ENCODE measurements around the gene CFAP299.

Gene CFAP299

DNA sequence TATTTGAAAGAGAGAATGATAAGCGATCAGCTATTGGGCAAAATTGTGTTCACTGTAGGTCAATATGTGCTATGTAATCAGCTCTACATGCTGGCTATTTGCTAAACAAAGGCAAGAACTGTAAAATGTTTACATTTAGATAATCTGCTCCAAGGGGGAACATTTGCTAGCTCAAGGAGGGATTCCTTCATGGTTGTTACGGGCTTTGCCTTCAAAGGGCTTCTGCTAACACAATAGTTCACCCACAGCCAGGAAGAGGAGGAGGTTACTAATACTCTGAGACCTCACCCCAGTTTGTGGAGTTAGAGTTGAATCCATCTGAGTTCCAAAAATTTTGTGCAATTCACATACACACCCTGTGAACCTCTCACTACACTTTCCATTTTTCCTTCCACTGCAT is 587.4 kb downstream of the CFAP299 start:
- DNase-seq (ENCODE audit: low read depth in 2 of 2): no peak

DNA sequence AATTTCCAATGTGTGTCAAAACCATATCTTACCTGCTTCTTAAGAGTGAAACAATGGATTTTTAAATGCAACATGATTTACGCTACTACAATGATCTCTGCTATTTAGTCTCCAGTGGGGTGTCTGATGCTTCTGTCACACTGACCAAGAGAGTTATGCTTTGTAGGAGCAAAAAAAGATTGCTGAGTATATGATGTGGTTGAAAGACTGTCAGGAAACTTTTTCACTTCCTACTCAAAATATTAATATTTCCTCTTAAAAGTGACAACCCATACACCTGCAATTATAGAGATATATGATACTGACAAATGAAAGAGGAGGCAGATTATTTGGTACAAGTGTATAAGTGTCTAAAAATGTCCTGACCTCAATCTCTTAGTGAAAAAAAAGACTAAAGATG is 589.8 kb downstream of the CFAP299 start:
- no peak for DNase-seq (ENCODE audit: low read depth in 2 of 2)

DNA sequence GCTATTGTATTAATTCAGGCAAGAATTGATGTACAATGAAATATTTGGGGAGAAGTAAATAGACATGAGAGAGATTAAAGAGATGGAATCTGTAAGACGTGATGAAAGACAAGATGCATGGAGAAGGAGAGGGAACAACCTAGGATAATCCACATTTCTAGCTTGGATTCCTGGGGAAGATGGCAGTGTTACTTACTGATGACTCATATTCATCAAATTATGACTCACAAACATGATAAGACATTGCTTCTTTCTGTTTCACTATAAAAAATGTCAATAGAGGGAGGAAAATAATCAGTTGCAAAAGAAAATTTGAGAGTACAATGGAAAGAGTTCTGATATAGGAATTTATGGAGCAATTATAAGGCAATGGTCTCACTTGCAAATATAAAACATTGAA is 590.9 kb downstream of the CFAP299 start:
- no peak for DNase-seq (ENCODE audit: low read depth in 2 of 2)

DNA sequence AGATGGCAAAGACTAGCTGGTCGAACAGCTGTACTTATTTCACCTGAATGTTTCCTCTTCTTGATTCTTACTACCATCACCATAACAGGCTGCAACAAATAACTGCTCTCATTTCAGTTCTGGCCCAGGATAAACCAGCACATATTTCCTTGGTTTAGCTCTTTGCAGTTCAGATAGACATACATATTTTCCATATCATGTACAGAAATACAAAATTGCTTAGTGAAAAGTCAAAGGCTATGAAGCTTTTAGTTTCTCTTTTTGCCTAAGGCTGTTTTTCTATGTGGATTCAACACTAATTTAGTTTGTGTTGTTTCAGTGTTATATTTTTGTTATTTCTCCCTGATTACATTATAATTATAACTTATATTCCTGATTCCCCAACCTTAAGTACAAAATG is 591.4 kb downstream of the CFAP299 start:
- DNase-seq (ENCODE audit: low read depth in 2 of 2): no peak

DNA sequence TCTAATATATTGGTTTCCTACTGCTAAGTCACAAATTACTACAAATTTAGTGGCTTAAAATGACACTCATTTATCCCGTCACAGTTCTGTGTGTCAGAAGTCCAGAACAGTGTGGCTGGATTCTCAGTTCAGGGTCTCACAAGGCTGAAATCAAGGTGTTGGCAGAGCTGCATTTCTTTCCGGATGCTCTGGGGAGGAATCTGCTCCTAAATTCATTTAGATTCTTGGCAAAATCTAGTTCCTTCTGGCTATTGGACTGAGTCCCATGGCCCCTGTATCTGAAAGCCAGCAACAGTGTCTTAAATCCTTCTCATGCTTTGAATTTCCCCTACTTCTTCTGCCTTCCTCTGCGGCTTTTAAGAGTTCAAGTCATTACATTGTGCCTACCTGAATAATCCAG is 591.9 kb downstream of the CFAP299 start:
- DNase-seq (ENCODE audit: low read depth in 2 of 2): no peak

DNA sequence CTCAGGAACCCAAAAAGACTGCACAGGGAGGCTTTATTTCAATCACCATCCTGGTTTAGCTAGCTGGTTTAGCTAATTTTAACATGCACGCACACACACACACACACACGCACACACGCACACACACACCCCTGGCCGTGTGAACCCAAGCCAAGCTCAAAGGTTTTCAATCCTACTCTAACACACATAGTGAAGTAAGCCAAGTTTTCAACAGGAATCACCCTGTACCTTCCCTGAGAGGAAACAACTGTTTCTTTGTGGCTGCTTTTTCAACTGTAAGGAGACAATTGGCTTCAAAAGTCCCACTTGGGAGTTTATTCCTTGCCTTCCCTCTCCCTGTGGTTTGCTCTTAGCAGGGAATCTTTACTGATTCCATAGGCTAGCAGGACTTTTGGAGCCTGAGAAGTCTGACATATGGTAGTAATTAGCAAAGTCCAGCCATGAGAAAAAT is 596.1 kb downstream of the CFAP299 start:
- DNase-seq (ENCODE audit: low read depth in 2 of 2): no peak

DNA sequence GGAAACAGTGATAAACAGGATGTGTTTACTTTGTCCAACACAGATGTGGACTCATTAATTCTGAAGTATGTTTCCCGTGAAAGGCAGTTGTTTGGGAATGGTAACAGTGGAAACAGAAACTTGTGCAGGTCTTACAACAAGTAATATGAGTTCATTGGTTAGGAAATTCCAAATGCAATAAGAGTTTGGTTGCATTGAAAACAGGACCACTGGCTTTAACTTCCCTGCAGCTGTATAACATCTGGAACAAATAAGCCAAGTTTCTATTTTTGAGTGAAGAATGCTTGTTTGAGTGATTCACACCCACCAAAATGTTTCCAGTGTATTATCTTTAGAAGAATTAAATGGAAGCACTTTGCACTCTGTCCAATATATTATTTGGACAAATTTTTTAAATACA is 612.6 kb downstream of the CFAP299 start:
- no peak for DNase-seq (ENCODE audit: low read depth in 2 of 2)

DNA sequence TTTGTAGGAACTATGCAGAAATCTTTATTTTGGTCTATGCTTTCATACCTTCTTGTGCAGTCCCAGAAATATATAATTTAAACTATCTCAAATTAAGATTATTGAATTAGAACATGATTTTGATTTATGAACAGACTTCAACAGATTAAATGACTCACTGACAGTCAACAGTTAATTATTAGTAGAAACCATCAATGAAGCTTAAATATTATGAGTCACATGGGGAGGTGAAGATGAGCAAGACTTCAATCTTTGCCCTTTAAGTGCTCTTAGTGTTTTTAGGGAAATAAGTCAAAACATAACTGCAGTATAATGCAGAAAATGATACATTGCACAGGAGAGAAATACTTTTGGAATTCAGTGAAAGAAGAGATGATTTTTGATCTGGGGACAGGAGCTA is 613.5 kb downstream of the CFAP299 start:
- DNase-seq (ENCODE audit: low read depth in 2 of 2): no peak

DNA sequence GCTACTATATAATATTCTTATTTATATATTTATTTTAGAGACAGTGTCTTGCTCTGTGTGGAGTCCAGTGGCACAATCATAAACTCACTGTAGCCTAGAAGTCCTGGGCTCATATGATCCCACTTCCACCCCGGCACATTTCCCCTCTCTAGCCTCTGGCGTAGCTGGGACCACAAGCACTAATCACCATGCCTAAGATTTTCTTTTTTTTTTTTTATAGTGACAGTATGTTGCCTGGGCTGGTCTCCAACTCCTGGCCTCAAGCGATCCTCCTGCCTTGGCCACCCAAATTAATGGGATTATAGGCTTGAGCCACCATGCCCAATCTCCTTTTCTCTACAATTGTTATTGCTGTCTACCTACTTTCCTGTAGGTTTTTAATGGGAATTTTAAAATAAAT is 620.9 kb downstream of the CFAP299 start:
- DNase-seq (ENCODE audit: low read depth in 2 of 2): no peak

DNA sequence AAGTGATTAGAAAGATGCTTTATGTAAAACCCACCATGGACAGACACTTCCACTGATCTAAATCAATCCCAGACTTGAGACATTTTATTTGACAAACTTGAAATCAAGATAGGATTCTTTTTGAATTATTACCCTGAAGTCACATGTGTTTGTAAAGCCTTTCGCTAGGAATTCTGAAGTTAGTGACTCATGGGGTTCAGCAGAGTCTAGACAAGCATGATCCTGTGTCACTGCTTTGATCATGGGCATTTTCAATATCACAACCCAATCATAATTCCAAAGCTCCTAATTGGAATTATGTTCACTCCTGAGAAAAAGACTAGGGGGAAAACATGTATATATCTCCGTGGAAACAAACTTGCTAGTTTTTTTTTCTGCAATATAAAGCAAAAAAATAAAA is 627.5 kb downstream of the CFAP299 start:
- no peak for DNase-seq (ENCODE audit: low read depth in 2 of 2)

DNA sequence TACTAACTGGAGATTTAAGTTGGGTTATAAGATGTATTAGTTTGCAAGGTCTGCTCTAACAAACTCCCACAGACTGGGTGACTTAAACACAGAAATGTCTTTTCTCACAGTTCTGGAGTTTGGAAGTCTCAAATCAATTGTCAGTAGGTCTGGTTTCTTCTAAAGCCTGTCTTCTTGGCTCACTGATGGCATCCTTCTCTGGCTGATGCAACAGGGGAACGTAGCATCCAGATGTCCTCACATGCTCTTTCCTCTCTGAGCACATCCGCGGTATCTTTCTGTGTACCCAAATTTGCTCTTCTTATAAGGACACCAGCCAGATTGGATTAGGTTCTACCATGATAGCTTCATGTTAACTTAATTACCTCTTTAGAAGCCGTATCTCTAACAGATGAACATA is 631.8 kb downstream of the CFAP299 start:
- DNase-seq (ENCODE audit: low read depth in 2 of 2): no peak

DNA sequence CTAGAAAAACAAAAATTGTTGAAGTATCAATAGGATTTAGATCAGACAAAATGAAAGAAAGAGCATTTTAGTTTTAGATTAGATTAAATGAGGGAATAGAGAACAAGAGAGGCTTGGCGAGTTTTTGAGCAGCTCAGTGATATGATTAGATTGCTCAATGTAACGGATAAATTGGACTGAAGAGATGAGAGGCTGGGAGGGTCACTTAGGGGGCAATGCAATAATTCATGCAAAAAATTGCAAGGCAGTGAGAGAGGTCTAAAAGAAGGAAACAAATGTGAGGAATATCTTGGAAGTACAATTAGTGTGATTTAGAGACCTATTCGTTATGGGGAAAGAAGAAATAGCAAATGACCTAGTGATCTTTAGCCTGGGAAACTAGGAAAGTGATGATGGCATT is 644.7 kb downstream of the CFAP299 start:
- no peak for DNase-seq (ENCODE audit: low read depth in 2 of 2)

DNA sequence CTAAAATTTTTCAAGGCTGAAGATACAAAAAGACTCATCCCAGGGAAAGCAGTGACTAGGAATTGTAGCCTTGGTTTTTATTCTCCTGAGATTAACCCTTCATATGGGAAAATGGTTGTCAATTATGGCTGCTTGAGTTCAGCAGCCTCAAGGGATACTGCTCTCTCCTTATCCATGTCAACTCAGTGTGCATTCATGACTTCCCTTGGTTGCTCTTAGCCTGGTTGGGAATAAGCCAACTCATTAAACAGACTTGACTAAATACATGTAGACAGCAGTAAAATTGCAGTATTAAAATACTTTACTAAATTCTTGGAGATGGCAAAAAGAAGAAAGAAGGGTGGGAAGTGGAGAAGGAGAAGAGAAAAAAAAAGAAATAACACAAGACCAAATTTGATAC is 650.5 kb downstream of the CFAP299 start:
- DNase-seq (ENCODE audit: low read depth in 2 of 2): no peak

DNA sequence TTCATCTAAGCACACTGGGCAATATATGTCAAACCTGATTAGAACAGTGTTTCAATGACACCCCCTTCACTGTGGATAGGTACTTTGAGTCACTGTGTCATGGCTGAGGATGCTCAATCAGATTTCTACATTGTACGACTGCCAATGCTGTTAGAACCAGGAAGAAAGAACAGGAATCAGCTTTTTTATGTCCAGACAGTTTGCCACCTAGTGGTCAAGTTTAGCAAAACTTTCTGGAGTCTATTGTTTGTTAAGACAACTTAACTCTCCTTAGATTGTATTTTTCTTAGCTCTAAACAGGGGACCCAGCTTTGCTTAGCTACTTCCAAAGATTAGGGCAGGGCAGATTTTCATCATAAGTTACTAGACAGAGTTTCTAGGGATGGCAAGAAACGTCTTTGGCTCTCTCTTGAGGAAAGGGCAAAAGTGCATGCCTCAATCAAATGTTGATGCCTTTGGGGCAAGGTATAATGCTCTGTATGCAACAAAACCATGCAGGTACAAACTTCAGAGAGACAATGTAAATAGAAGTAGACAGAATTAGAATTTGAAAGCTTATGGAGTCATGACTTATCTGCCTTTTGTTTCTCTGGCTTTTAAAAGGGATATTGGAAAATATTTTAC is 654.5 kb downstream of the CFAP299 start:
- DNase-seq (ENCODE audit: low read depth in 2 of 2): no peak

DNA sequence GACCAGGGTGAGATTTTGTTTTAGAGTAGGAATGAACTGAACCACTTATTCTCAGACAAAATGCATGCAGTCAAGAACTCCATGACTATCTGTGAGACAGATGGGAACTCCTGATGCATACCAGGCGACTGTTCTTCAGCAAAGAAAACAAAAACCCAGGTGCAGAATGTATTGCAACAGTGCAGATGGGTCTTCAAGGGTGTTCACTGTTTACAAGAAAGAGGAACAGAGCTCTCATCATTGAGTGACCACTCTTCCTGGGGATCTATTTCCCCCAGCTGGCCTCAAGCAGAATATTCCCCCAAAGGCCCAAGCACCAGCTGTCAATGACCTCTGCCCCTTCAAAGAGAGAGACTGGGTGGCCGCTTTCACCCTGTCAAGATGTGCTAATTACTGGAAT is 655.3 kb downstream of the CFAP299 start:
- DNase-seq (ENCODE audit: low read depth in 2 of 2): no peak

DNA sequence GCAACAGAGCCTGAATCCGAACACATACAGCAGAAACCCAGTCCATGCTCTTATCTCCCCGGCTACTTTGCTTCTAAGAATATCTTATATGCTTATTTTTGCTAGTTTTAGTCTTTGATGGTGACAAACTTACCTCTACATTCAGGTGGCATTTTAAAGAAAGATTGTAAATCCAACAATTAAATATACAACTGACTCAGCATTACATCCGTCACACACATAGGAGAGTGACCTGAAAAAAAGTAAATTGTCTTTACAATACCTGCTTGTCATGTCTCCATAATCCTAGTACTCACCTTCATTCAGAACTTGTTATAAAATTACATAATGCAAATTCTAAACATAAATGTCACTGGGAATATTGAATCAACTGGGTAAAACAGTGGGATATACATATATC is 664.4 kb downstream of the CFAP299 start:
- DNase-seq (ENCODE audit: low read depth in 2 of 2): no peak

DNA sequence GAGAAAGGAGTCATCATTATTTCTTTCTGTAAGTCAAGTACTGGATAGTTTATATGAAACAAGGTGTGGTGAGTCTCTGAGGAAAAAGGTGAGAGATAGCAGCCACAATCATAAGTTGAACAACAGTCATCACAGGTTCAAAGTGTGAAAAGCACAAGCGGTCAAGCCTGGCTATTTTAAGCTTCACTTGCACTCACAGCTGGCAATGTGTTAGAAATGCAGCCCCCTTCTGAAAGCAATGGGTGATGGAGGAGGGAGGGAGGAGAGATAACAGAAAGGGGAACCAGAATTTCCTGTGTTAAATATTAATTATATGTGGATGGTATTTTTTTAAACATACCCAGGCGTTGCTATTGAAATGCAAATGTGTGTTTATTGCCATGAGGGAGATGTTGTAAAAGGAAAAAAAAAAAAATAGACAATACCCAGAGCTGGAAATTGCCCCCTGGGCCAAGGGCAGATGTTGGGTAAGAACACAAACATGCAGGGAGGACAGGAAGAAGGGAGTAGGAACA is 668.1 kb downstream of the CFAP299 start:
- DNase-seq (ENCODE audit: low read depth in 2 of 2): no peak

DNA sequence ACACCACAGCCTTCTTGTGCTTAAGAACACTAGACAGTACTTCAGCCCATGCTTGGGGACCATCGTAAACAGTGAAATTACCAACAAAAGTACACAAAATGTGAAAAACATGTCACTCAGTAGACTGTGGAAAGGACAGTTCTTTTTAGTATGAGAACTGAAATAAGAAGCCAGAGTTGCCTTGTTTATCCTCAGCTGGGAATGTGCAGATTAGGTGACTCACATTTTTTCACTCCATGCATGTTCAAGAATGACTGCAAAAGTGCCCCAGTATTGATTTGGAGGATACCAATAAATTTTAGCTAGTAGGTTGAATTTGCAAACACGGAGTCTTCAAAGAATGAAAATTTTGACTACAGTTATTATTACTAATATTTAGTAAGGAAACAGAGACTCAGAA is 671.9 kb downstream of the CFAP299 start:
- DNase-seq (ENCODE audit: low read depth in 2 of 2): no peak

All from stimulated activated CD4-positive, alpha-beta T cell treated with anti-CD3 and anti-CD28 coated beads, Interleukin-4, amount 100 ng/mL, for 48 hours (primary cell).